ENCODE data around the gene DENND1A.

The DENND1A gene

GRCh38 chr9:123792501-123792900 is 137.4 kb downstream of the DENND1A start:
- no peak for FAIRE-seq

GRCh38 chr9:123789554-123790292 is 140.2 kb downstream of the DENND1A start:
- DNase-seq (ENCODE audit: insufficient read length, low spot score) (no peak), FAIRE-seq (peak; percentile 76)
- TF ChIP-seq CTCF (IDR thresholded peaks at IDR 0.05; ENCODE audit: insufficient read depth, missing control alignments): no peak

More at GRCh38 chr9:123792501-123792900, 137.4 kb downstream of the DENND1A start:
- DNase-seq (ENCODE audit: insufficient read length, low spot score): no peak
- no peak for TF ChIP-seq CTCF (IDR thresholded peaks at IDR 0.05; ENCODE audit: insufficient read depth, missing control alignments)

DNA sequence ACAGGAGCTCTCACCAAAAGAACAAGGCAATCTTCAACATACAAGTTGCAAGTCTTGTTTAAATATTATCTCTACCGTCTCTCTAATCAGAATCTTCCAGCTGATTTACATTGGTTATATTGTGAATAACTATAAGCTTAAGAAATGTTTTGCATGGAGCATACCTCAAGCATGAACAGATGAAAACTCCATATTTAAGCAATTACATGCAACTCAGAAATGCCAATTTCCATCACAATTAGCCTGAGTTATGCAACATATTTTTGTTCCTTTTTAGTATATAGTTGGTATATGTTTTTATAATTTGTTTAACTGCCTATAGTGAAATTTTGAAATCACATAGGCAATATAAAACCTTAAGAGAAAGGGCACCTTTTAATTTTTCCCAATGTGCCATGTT is 142.5 kb downstream of the DENND1A start:
- FAIRE-seq (peak; percentile 44), DNase-seq (ENCODE audit: insufficient read length, low spot score) (no peak)
- TF ChIP-seq CTCF (IDR thresholded peaks at IDR 0.05; ENCODE audit: insufficient read depth, missing control alignments): no peak

GRCh38 chr9:123784518-123784917 is 145.4 kb downstream of the DENND1A start:
- DNase-seq (ENCODE audit: insufficient read length, low spot score): no peak
- TF ChIP-seq CTCF (IDR thresholded peaks at IDR 0.05; ENCODE audit: insufficient read depth, missing control alignments): no peak
- FAIRE-seq: no peak

- FAIRE-seq: no peak
- no peak for TF ChIP-seq CTCF (IDR thresholded peaks at IDR 0.05; ENCODE audit: insufficient read depth, missing control alignments)
- no peak for DNase-seq (ENCODE audit: insufficient read length, low spot score)
These were observed 151.6 kb downstream of the DENND1A start for GRCh38 chr9:123778232-123778902.

DNA sequence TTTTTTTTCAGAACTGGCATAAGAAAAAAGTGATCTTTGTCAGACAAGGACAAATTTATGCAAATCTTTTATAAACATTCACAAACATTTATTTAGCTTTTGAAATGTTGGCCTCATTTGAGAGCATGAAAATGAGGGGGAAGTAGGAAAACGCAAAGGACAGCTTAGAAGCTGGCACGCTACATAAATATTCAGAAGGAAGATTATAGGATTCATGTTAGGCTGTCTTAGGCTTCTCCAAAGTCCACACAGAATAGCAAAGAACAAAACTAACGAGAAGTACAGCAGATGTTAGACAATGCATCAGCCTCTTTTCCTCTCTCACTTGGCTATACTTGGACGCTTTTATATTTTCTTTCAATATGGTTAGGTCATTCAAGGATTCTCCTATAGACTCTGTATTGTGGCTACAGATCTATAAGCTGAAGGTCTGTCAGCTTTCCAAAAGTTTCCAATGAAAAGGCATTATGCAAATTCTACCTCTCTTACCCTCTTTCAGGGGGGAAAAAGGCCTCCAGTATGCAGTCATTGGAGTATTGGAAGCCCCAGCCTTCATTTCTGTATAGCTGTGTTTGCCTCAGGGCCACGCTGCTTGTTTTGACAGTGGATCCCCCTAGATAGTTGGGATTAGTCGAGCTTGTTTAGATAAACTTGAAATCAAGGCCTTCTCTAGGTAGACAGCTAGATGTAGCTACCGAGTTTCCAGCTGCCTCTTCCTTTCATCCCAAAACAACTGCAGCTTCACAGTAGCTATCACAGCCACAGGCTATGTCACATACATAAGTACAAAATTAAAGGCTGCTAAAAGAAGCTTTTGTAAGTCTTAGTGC is 153.0 kb downstream of the DENND1A start:
- no peak for DNase-seq (ENCODE audit: insufficient read length, low spot score)
- no peak for TF ChIP-seq CTCF (IDR thresholded peaks at IDR 0.05; ENCODE audit: insufficient read depth, missing control alignments)
- peak; percentile 73 for FAIRE-seq

All from D721Med (cell line).